ENCODE results near the gene GPR146. TPM values are rescaled to one million over a fixed set of nuclear protein-coding genes. Genes with fewer than 3 reads are reported as not detected.

Gene GPR146
- total RNA-seq, 3 donors from 2014 or later: 24.1 to 56.8 (median 43.6) TPM

- H3K4me3 ChIP-seq: no peak overlapping the region
- no peaks in the 10 kb centered on the region for H3K36me3 ChIP-seq
- intact Hi-C loops (cut with DNase I; ENCODE audit: low total_unique reads): no loop called here
- no peaks in the 10 kb centered on the region for H3K27me3 ChIP-seq
- peaks cover 0 to 4% of the 10 kb centered on the region in 2 donors for H3K4me1 ChIP-seq
- no peak overlapping the region for H3K27ac ChIP-seq
- TF ChIP-seq POLR2A (IDR thresholded peaks at IDR 0.05) (no peak), POLR2AphosphoS5 (IDR thresholded peaks at IDR 0.05) (no peak), CTCF (IDR thresholded peaks at IDR 0.05) (no peak)
- no peaks in the 10 kb centered on the region for H3K9me3 ChIP-seq
- DNase-seq (ENCODE audit: low spot score in 2 of 2): no peak
Measured at GRCh38 chr7:1098243-1099153, 54.2 kb downstream of the GPR146 start.

GRCh38 chr7:1099154-1099542 is 54.8 kb downstream of the GPR146 start:
- no peak overlapping the region for H3K4me3 ChIP-seq
- H3K4me1 ChIP-seq: peaks cover 0 to 4% of the 10 kb centered on the region in 2 donors
- no peaks in the 10 kb centered on the region for H3K9me3 ChIP-seq
- intact Hi-C loops (cut with DNase I; ENCODE audit: low total_unique reads): no loop called here
- TF ChIP-seq POLR2A (IDR thresholded peaks at IDR 0.05) (no peak), POLR2AphosphoS5 (IDR thresholded peaks at IDR 0.05) (no peak), CTCF (IDR thresholded peaks at IDR 0.05) (no peak)
- H3K27ac ChIP-seq: no peak overlapping the region
- H3K36me3 ChIP-seq: no peaks in the 10 kb centered on the region
- H3K27me3 ChIP-seq: no peaks in the 10 kb centered on the region
- DNase-seq (ENCODE audit: low spot score in 2 of 2): no peak

- TF ChIP-seq CTCF (IDR thresholded peaks at IDR 0.05) (no peak), POLR2AphosphoS5 (IDR thresholded peaks at IDR 0.05) (no peak), POLR2A (IDR thresholded peaks at IDR 0.05) (no peak)
- H3K36me3 ChIP-seq: no peaks in the 10 kb centered on the region
- intact Hi-C loops (cut with DNase I; ENCODE audit: low total_unique reads): no loop called here
- no peak for DNase-seq (ENCODE audit: low spot score in 2 of 2)
- no peaks in the 10 kb centered on the region for H3K27me3 ChIP-seq
- no peak overlapping the region for H3K27ac ChIP-seq
- H3K4me1 ChIP-seq: peaks cover 0 to 4% of the 10 kb centered on the region in 2 donors
- H3K4me3 ChIP-seq: no peak overlapping the region
- no peaks in the 10 kb centered on the region for H3K9me3 ChIP-seq
Measured at GRCh38 chr7:1099637-1100036, 55.3 kb downstream of the GPR146 start.

- peaks cover 0 to 4% of the 10 kb centered on the region in 2 donors for H3K4me1 ChIP-seq
- TF ChIP-seq POLR2A (IDR thresholded peaks at IDR 0.05): no peak
- TF ChIP-seq POLR2AphosphoS5 (IDR thresholded peaks at IDR 0.05): no peak
- TF ChIP-seq CTCF (IDR thresholded peaks at IDR 0.05): no peak
Measured at GRCh38 chr7:1100386-1100785, 56.0 kb downstream of the GPR146 start.

GRCh38 chr7:1100834-1101562 is 56.7 kb downstream of the GPR146 start:
- H3K27ac ChIP-seq: no peak overlapping the region
- intact Hi-C loops (cut with DNase I; ENCODE audit: low total_unique reads): no loop called here

More at GRCh38 chr7:1100386-1100785, 56.0 kb downstream of the GPR146 start:
- Histone ChIP-seq H3K27ac (no peak overlapping the region), H3K4me3 (no peak overlapping the region), H3K36me3 (no peaks in the 10 kb centered on the region), H3K27me3 (no peaks in the 10 kb centered on the region), H3K9me3 (no peaks in the 10 kb centered on the region)
- intact Hi-C loops (cut with DNase I; ENCODE audit: low total_unique reads): no loop called here
- no peak for DNase-seq (ENCODE audit: low spot score in 2 of 2)

More at GRCh38 chr7:1100834-1101562, 56.7 kb downstream of the GPR146 start:
- Histone ChIP-seq H3K4me1 (peaks cover 0 to 4% of the 10 kb centered on the region in 2 donors), H3K9me3 (no peaks in the 10 kb centered on the region), H3K27me3 (no peaks in the 10 kb centered on the region), H3K36me3 (no peaks in the 10 kb centered on the region), H3K4me3 (no peak overlapping the region)
- no peak for TF ChIP-seq CTCF (IDR thresholded peaks at IDR 0.05)
- no peak for DNase-seq (ENCODE audit: low spot score in 2 of 2)
